B cell (primary cell): Measurements from ENCODE around the gene CDYL. TPM values are rescaled to one million over a fixed set of nuclear protein-coding genes. Genes with fewer than 3 reads are reported as not detected.

Experiments
- ATAC-seq: fragments of 200-7000 bp; cut with Tn5 transposase; one replicate; pipeline ENCODE4 v1.10.0; 2021; ENCODE audit warnings: low read depth, mild to moderate bottlenecking, moderate number of reproducible peaks, moderate library complexity
- CTCF ChIA-PET: fragments of 350-600 bp; sonication (Branson Sonifier 250); formaldehyde crosslinking; loops from one replicate; lab custom pipeline; 2021; ENCODE audit warnings: antibody characterized with exemption, inconsistent platforms; lab: Charles Lee
- POLR2A ChIA-PET: fragments of 350-600 bp; sonication (Branson Sonifier 250); formaldehyde crosslinking; loops from one replicate; lab custom pipeline; 2021; ENCODE audit warnings: antibody characterized with exemption; lab: Charles Lee
- DNase-seq: peaks from one replicate; pipeline ENCODE4 v3.0.0; 2013
- H2AFZ ChIP-seq: 2 replicates; pipeline ENCODE4 v1.6.1; 2012; ENCODE audit warnings: mild to moderate bottlenecking, low read depth, low read length; ENCODE audit not compliant: insufficient read depth, poor library complexity, severe bottlenecking
- H3K27ac ChIP-seq, 2 donors: 1 replicate in 1 of 2; 2 replicates in 1 of 2; pipeline ENCODE4 v1.5.1; 2012 to 2013; ENCODE audit warnings: low read length in 2 of 2, mild to moderate bottlenecking in 2 of 2, moderate library complexity in 1 of 2
- H3K27me3 ChIP-seq, 4 experiments: fragments of 200-600 bp in 1 of 4; sonication (generic) in 1 of 4; replicated peaks in 1 of 4; 1 replicate in 2 of 4; 2 replicates in 2 of 4; pipeline versions ENCODE4 v1.6.1 to v1.7.0; 2013 to 2016; ENCODE audit warnings: low read length in 3 of 4, mild to moderate bottlenecking in 2 of 4, mixed read lengths in 1 of 4, moderate library complexity in 1 of 4; ENCODE audit not compliant: insufficient read depth in 4 of 4, control insufficient read depth in 3 of 4; ENCODE audit errors: control extremely low read depth in 1 of 4
- H3K36me3 ChIP-seq, 2 experiments: replicated peaks in 1 of 2; 1 replicate in 1 of 2; 2 replicates in 1 of 2; pipeline versions ENCODE4 v1.6.1 to v1.7.1; 2013; ENCODE audit warnings: low read length in 1 of 2; ENCODE audit not compliant: insufficient read depth in 2 of 2, control insufficient read depth in 1 of 2; ENCODE audit errors: control extremely low read depth in 1 of 2, extremely low read depth in 1 of 2
- H3K4me1 ChIP-seq, 2 donors: fragments of 200-600 bp in 1 of 2; sonication (generic) in 1 of 2; 1 replicate in 1 of 2; 2 replicates in 1 of 2; pipeline versions ENCODE4 v1.5.1 to v1.6.1; 2013 to 2017; ENCODE audit warnings: low read length in 2 of 2; ENCODE audit not compliant: control insufficient read depth in 2 of 2, insufficient read depth in 2 of 2
- H3K4me2 ChIP-seq: replicated peaks from 2 replicates; pipeline ENCODE3; 2012; ENCODE audit warnings: mild to moderate bottlenecking, low read depth, low read length; ENCODE audit not compliant: poor library complexity, severe bottlenecking
- H3K4me3 ChIP-seq, 5 experiments: fragments of 200-600 bp in 1 of 5; sonication (generic) in 1 of 5; 1 replicate in 3 of 5; 2 replicates in 2 of 5; pipeline versions ENCODE4 v1.5.1 to v1.7.0; 2011 to 2016; ENCODE audit warnings: low read length in 4 of 5, mild to moderate bottlenecking in 4 of 5, low read depth in 2 of 5, control low read depth in 1 of 5, moderate library complexity in 1 of 5; ENCODE audit not compliant: insufficient read depth in 1 of 5; ENCODE audit errors: control extremely low read depth in 1 of 5, extremely low read depth in 1 of 5
- H3K79me2 ChIP-seq: fragments of 200-600 bp; sonication (generic); one replicate; pipeline ENCODE4 v1.6.0; 2016; ENCODE audit warnings: low read length; ENCODE audit not compliant: control insufficient read depth, insufficient read depth
- H3K9ac ChIP-seq: fragments of 200-600 bp; sonication (generic); 2 replicates; pipeline ENCODE4 v1.6.1; 2017; ENCODE audit warnings: mild to moderate bottlenecking, low read length, moderate library complexity
- H3K9me3 ChIP-seq, 3 donors: one replicate each; pipeline versions ENCODE4 v1.6.1 to v1.7.1; 2013; ENCODE audit warnings: low read length in 2 of 3; ENCODE audit not compliant: control insufficient read depth in 2 of 3, insufficient read depth in 1 of 3; ENCODE audit errors: control extremely low read depth in 1 of 3
- H4K20me1 ChIP-seq: 2 replicates; pipeline ENCODE4 v1.6.0; 2012; ENCODE audit warnings: mild to moderate bottlenecking, low read length; ENCODE audit not compliant: insufficient read depth, control insufficient read depth, poor library complexity, severe bottlenecking
- H3K27ac Mint-ChIP-seq: one replicate; pipeline ENCODE4 v1.8.0; 2021; ENCODE audit warnings: mixed read lengths
- H3K27me3 Mint-ChIP-seq: one replicate; pipeline ENCODE4 v1.8.0; 2021; ENCODE audit warnings: mixed read lengths
- H3K4me1 Mint-ChIP-seq: one replicate; pipeline ENCODE4 v1.8.0; 2021; ENCODE audit warnings: mixed read lengths
- H3K4me3 Mint-ChIP-seq: one replicate; pipeline ENCODE4 v1.8.0; 2021; ENCODE audit warnings: mixed read lengths
- H3K9me3 Mint-ChIP-seq: one replicate; pipeline ENCODE4 v1.8.0; 2022; ENCODE audit warnings: mixed read lengths; ENCODE audit not compliant: insufficient read depth
- CTCF ChIP-seq: fragments of 200-600 bp; IDR thresholded peaks from one replicate; pipeline ENCODE4 v1.8.0; 2022; ENCODE audit warnings: antibody characterized with exemption, mild to moderate bottlenecking
- EZH2 ChIP-seq: IDR thresholded peaks from 2 replicates; pipeline ENCODE4 v1.6.1; 2012; ENCODE audit warnings: borderline replicate concordance, low read depth, mild to moderate bottlenecking, moderate library complexity, low read length; ENCODE audit not compliant: insufficient read depth, poor library complexity, severe bottlenecking
- WGBS: methylation state at CpG from one replicate; pipeline ENCODE4 v1.1.5; 2013; ENCODE audit warnings: missing lambda C conversion rate; ENCODE audit not compliant: insufficient coverage; 5-methylcytosine and 5-hydroxymethylcytosine counted together
- intact Hi-C: fragments of 100-400 bp; cut with micrococcal nuclease; formaldehyde crosslinking; loops from one replicate; pipeline ENCODE4 v1.10.0; 2022
- polyA plus RNA-seq: library from polyadenylated mRNA; depleted of rRNA; stranded (reverse); fragments of >200 nt; gene quantifications from 2 replicates; pipeline ENCODE4 v1.2.3, GENCODE V29; 2012
- total RNA-seq, 2 donors: library from RNA; stranded (reverse); fragments of 120-200 nt in 1 of 2; gene quantifications; 1 replicate in 1 of 2; 2 replicates in 1 of 2; pipeline versions ENCODE4 v1.2.3 to v1.2.4, GENCODE V29; 2013 to 2022

The CDYL gene
- total and polyA plus RNA-seq, 2 donors (not counting 1 experiment from before 2014, with no cell fraction given) = 15.6 to 63.0 TPM

- no peak for TF ChIP-seq CTCF
- TF ChIP-seq EZH2 = no peak
- ATAC-seq = no peak
- DNase-seq = no peak
- Mint-ChIP-seq H3K4me1 (no peaks in the 10 kb centered on the region), H3K9me3 (peaks cover 3% of the 10 kb centered on the region), H3K27me3 (peaks cover 14% of the 10 kb centered on the region), H3K27ac (no peak overlapping the region), H3K4me3 (no peak overlapping the region)
- H3K9me3 ChIP-seq = peaks cover 0 to 4% (median 0%) of the 10 kb centered on the region in 3 donors
- H3K4me2 ChIP-seq = no peak overlapping the region
- H3K27me3 ChIP-seq = peaks cover 0 to 3% (median 0%) of the 10 kb centered on the region in 4 experiments
- H3K4me1 ChIP-seq = no peaks in the 10 kb centered on the region
- 95% methylated on average over 6 of the region's 10 CpGs for WGBS
- H3K4me3 ChIP-seq = no peak overlapping the region
- H3K9ac ChIP-seq = no peak overlapping the region
- H2AFZ ChIP-seq = no peak overlapping the region
- no peaks in the 10 kb centered on the region for H3K36me3 ChIP-seq
- intact Hi-C loops = no loop called here
- no peaks in the 10 kb centered on the region for H4K20me1 ChIP-seq
- H3K79me2 ChIP-seq = no peaks in the 10 kb centered on the region
- CTCF ChIA-PET = no interaction called here
- no peak overlapping the region for H3K27ac ChIP-seq
- POLR2A ChIA-PET = no interaction called here
These were observed 196.2 kb downstream of the CDYL start for GRCh38 chr6:4972438-4972837.

GRCh38 chr6:4973415-4973814 is 197.2 kb downstream of the CDYL start:
- peaks cover 3% of the 10 kb centered on the region for H3K9me3 Mint-ChIP-seq
- no peaks in the 10 kb centered on the region for H3K4me1 Mint-ChIP-seq
- no peaks in the 10 kb centered on the region for H3K79me2 ChIP-seq
- peaks cover 0 to 3% (median 0%) of the 10 kb centered on the region in 4 experiments for H3K27me3 ChIP-seq
- ChIA-PET POLR2A (no interaction called here), CTCF (interaction anchor here (0.9 kb wide), 1 partner anchor 977 kb away, joined by 3 read pairs; no protein-coding TSS in a partner anchor)
- no peak overlapping the region for H3K9ac ChIP-seq
- no peak overlapping the region for H3K4me2 ChIP-seq
- ATAC-seq = no peak
- DNase-seq = no peak
- H3K4me3 ChIP-seq = no peak overlapping the region
- H3K4me1 ChIP-seq = no peaks in the 10 kb centered on the region
- H3K27ac ChIP-seq = no peak overlapping the region
- H3K4me3 Mint-ChIP-seq = no peak overlapping the region
- TF ChIP-seq CTCF = no peak
- TF ChIP-seq EZH2 = no peak
- peaks cover 0 to 9% (median 0%) of the 10 kb centered on the region in 3 donors for H3K9me3 ChIP-seq
- WGBS = 99% methylated on average over 10 of the region's 13 CpGs
- intact Hi-C loops = no loop called here
- H4K20me1 ChIP-seq = no peaks in the 10 kb centered on the region
- no peaks in the 10 kb centered on the region for H3K36me3 ChIP-seq
- H2AFZ ChIP-seq = no peak overlapping the region
- peaks cover 14% of the 10 kb centered on the region for H3K27me3 Mint-ChIP-seq
- no peak overlapping the region for H3K27ac Mint-ChIP-seq
